ENCODE measurements around the gene OGA.

The OGA gene

GRCh38 chr10:101784558-101784957, 33.7 kb downstream of the OGA start:
- FAIRE-seq (no peak), DNase-seq (ENCODE audit: insufficient read length) (no peak)
- TF ChIP-seq POLR2A (IDR thresholded peaks at IDR 0.05; ENCODE audit: low read depth, low read length) (0 out of 2 replicates have a peak, but pooled peaks have one; percentile 52), TAF1 (IDR thresholded peaks at IDR 0.05; ENCODE audit: borderline replicate concordance, low read depth, low read length) (no peak), POLR2AphosphoS5 (IDR thresholded peaks at IDR 0.05; ENCODE audit: low read depth, low read length) (no peak)

GRCh38 chr10:101783736-101784118, 34.5 kb downstream of the OGA start:
- DNase-seq (ENCODE audit: insufficient read length) (no peak), FAIRE-seq (peak; percentile 36)
- TF ChIP-seq TAF1 (IDR thresholded peaks at IDR 0.05; ENCODE audit: borderline replicate concordance, low read depth, low read length), result no peak
- TF ChIP-seq POLR2A (IDR thresholded peaks at IDR 0.05; ENCODE audit: low read depth, low read length), result no peak
- 0 out of 2 replicates have a peak, but pooled peaks have one; percentile 28 for TF ChIP-seq POLR2AphosphoS5 (IDR thresholded peaks at IDR 0.05; ENCODE audit: low read depth, low read length)

GRCh38 chr10:101782811-101783735, 35.2 kb downstream of the OGA start, which contains the start of gene NPM3:
Gene NPM3, minus strand, starts transcription at chr10:101783446. Its CDS starts 56 bp downstream, at chr10:101783390.
- peak; percentile 90 for DNase-seq (ENCODE audit: insufficient read length)
- peak; percentile 72 for FAIRE-seq
- TF ChIP-seq POLR2AphosphoS5 (IDR thresholded peaks at IDR 0.05; ENCODE audit: low read depth, low read length) (no peak), POLR2A (IDR thresholded peaks at IDR 0.05; ENCODE audit: low read depth, low read length) (no peak; the same call in none of the 2 replicates), TAF1 (IDR thresholded peaks at IDR 0.05; ENCODE audit: borderline replicate concordance, low read depth, low read length) (no peak)

- no peak for TF ChIP-seq POLR2A (IDR thresholded peaks at IDR 0.05; ENCODE audit: low read depth, low read length)
- no peak for TF ChIP-seq TAF1 (IDR thresholded peaks at IDR 0.05; ENCODE audit: borderline replicate concordance, low read depth, low read length)
- TF ChIP-seq POLR2AphosphoS5 (IDR thresholded peaks at IDR 0.05; ENCODE audit: low read depth, low read length), result no peak
- no peak for DNase-seq (ENCODE audit: insufficient read length)
- no peak for FAIRE-seq
Measured at GRCh38 chr10:101781984-101782810, 36.0 kb downstream of the OGA start.

GRCh38 chr10:101781655-101781983, 36.6 kb downstream of the OGA start:
- TF ChIP-seq POLR2A (IDR thresholded peaks at IDR 0.05; ENCODE audit: low read depth, low read length), result no peak
- TF ChIP-seq POLR2AphosphoS5 (IDR thresholded peaks at IDR 0.05; ENCODE audit: low read depth, low read length), result no peak
- no peak for TF ChIP-seq TAF1 (IDR thresholded peaks at IDR 0.05; ENCODE audit: borderline replicate concordance, low read depth, low read length)
- DNase-seq (ENCODE audit: insufficient read length) (no peak), FAIRE-seq (no peak)

- DNase-seq (ENCODE audit: insufficient read length), result peak; percentile 80
- FAIRE-seq, result peak; percentile 82
- TF ChIP-seq POLR2A (IDR thresholded peaks at IDR 0.05; ENCODE audit: low read depth, low read length), result no peak
Measured at GRCh38 chr10:101780818-101781654, 37.2 kb downstream of the OGA start.

- TF ChIP-seq TAF1 (IDR thresholded peaks at IDR 0.05; ENCODE audit: borderline replicate concordance, low read depth, low read length) (no peak), POLR2AphosphoS5 (IDR thresholded peaks at IDR 0.05; ENCODE audit: low read depth, low read length) (no peak), POLR2A (IDR thresholded peaks at IDR 0.05; ENCODE audit: low read depth, low read length) (no peak)
- peak; percentile 67 for FAIRE-seq
- no peak for DNase-seq (ENCODE audit: insufficient read length)
Measured at GRCh38 chr10:101780187-101780817, 37.9 kb downstream of the OGA start.

GRCh38 chr10:101779544-101780186, 38.6 kb downstream of the OGA start:
- DNase-seq (ENCODE audit: insufficient read length) (peak; percentile 86), FAIRE-seq (peak; percentile 94)
- TF ChIP-seq POLR2A (IDR thresholded peaks at IDR 0.05; ENCODE audit: low read depth, low read length) (no peak), POLR2AphosphoS5 (IDR thresholded peaks at IDR 0.05; ENCODE audit: low read depth, low read length) (no peak), TAF1 (IDR thresholded peaks at IDR 0.05; ENCODE audit: borderline replicate concordance, low read depth, low read length) (no peak)

- FAIRE-seq, result no peak
- TF ChIP-seq POLR2AphosphoS5 (IDR thresholded peaks at IDR 0.05; ENCODE audit: low read depth, low read length) (no peak), TAF1 (IDR thresholded peaks at IDR 0.05; ENCODE audit: borderline replicate concordance, low read depth, low read length) (no peak), POLR2A (IDR thresholded peaks at IDR 0.05; ENCODE audit: low read depth, low read length) (no peak)
- DNase-seq (ENCODE audit: insufficient read length), result no peak
Measured at GRCh38 chr10:101778781-101779543, 39.3 kb downstream of the OGA start.

All from GM12892 (cell line).